ENCODE data around the gene SLC17A4. TPM values are rescaled to one million over a fixed set of nuclear protein-coding genes. Genes with fewer than 3 reads are reported as not detected.

SLC17A4 gene
- total RNA-seq, 1 experiment from 2014 or later: not detected

DNA sequence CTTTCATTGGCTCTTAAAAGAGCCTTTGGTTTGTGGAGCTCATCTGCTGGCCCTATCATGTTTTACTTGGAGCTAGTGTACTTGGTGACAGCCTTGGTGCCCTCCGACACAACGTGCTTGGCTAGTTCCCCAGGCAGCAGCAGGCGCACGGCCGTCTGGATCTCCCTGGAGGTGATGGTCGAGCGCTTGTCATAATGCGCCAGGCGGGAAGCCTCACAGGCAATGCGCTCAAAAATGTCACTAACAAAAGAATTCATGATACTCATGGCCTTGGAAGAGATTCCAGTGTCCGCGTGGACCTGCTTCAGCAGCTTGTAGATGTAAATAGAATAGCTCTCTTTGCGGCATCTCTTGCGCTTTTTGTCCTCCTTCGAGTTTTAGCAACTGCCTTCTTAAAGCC is 22.8 kb upstream of the SLC17A4 start:
- Histone ChIP-seq H2AFZ (ENCODE audit: low read length) (no peak overlapping the region), H3K4me1 (ENCODE audit: insufficient read depth, low read length) (no peaks in the 10 kb centered on the region), H2AK5ac (ENCODE audit: insufficient read length, low read length) (no peak overlapping the region), H3K27ac (ENCODE audit: insufficient read length, low read depth, low read length) (no peak overlapping the region), H3K23ac (ENCODE audit: insufficient read length, low read depth, low read length) (no peak overlapping the region), H2BK120ac (ENCODE audit: low read depth, low read length, poor library complexity, severe bottlenecking) (no peak overlapping the region), H3K9ac (ENCODE audit: extremely low read depth, insufficient read length, low read length) (no peak overlapping the region), H3K56ac (ENCODE audit: insufficient read length, low read depth, low read length) (no peak overlapping the region), H3K79me1 (ENCODE audit: insufficient read depth, low read depth, low read length, poor library complexity, severe bottlenecking) (no peaks in the 10 kb centered on the region), H3K9me3 (ENCODE audit: control insufficient read depth, low read depth, low read length) (no peaks in the 10 kb centered on the region), H3T11ph (ENCODE audit: low read length) (no peak overlapping the region), H3K14ac (ENCODE audit: insufficient read depth, low read length) (no peak overlapping the region), H2BK5ac (ENCODE audit: insufficient read length, low read length) (no peak overlapping the region), H2BK12ac (ENCODE audit: insufficient read length, low read depth, low read length) (no peak overlapping the region), H3K4ac (ENCODE audit: low read depth, low read length) (no peak overlapping the region), H3K79me2 (ENCODE audit: insufficient read depth, low read length) (no peaks in the 10 kb centered on the region), H2BK20ac (ENCODE audit: low read depth, low read length, poor library complexity, severe bottlenecking) (no peak overlapping the region), H4K91ac (ENCODE audit: insufficient read length, low read depth, low read length) (no peak overlapping the region), H3K23me2 (ENCODE audit: insufficient read length, low read depth, low read length, poor library complexity, severe bottlenecking) (no peaks in the 10 kb centered on the region), H4K8ac (replicated peaks; ENCODE audit: insufficient read length, low read depth, low read length) (no peak overlapping the region), H4K5ac (ENCODE audit: insufficient read length, low read depth, low read length) (no peak overlapping the region), H3K27me3 (ENCODE audit: insufficient read depth, low read length) (no peaks in the 10 kb centered on the region), H2BK15ac (ENCODE audit: low read depth, low read length) (no peak overlapping the region), H4K20me1 (ENCODE audit: control insufficient read depth, insufficient read depth, insufficient read length) (no peaks in the 10 kb centered on the region), H3K4me2 (ENCODE audit: insufficient read depth, insufficient read length, low read length) (no peak overlapping the region), H3K18ac (ENCODE audit: insufficient read length, low read depth, low read length) (no peak overlapping the region)
- H3K36me3 Mint-ChIP-seq (ENCODE audit: insufficient read depth in 1 of 3, low read depth in 3 of 3): peaks cover 1 to 7% (median 3%) of the 10 kb centered on the region in 3 experiments; a peak in 4 of 7 replicates
- peaks cover 4% of the 10 kb centered on the region for H3K27me3 Mint-ChIP-seq (ENCODE audit: low read depth)
- TF ChIP-seq, protein P1, sequence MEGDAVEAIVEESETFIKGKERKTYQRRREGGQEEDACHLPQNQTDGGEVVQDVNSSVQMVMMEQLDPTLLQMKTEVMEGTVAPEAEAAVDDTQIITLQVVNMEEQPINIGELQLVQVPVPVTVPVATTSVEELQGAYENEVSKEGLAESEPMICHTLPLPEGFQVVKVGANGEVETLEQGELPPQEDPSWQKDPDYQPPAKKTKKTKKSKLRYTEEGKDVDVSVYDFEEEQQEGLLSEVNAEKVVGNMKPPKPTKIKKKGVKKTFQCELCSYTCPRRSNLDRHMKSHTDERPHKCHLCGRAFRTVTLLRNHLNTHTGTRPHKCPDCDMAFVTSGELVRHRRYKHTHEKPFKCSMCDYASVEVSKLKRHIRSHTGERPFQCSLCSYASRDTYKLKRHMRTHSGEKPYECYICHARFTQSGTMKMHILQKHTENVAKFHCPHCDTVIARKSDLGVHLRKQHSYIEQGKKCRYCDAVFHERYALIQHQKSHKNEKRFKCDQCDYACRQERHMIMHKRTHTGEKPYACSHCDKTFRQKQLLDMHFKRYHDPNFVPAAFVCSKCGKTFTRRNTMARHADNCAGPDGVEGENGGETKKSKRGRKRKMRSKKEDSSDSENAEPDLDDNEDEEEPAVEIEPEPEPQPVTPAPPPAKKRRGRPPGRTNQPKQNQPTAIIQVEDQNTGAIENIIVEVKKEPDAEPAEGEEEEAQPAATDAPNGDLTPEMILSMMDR (conservative IDR thresholded peaks at IDR 0.05): no peak
- no peak for DNase-seq
- H3K9me3 Mint-ChIP-seq: peaks cover 7 to 8% of the 10 kb centered on the region in 2 experiments; a peak in 4 of 5 replicates
- no peak overlapping the region for H3K27ac Mint-ChIP-seq
- no CpG with 5 or more reads among the region's 15 CpGs for WGBS (ENCODE audit: extremely low coverage, insufficient read length, low lambda C conversion rate)
- no peak overlapping the region for H3K4me3 Mint-ChIP-seq
- H3K4me1 Mint-ChIP-seq: no peaks in the 10 kb centered on the region
